NCI-H187 (cell line): Measurements from ENCODE around the gene FGD2.

Experiments
- DNase-seq, 2 experiments: peaks; one replicate each; lab custom pipeline; 2025; lab: John Stamatoyannopoulos, UW

Gene FGD2

GRCh38 chr6:37005061-37005810 lies at the start of gene FGD2:
Gene FGD2, plus strand, starts transcription at chr6:37005655. Its CDS starts 163 bp downstream, at chr6:37005818.
- no peak for DNase-seq

GRCh38 chr6:36955671-36956445 lies 49.6 kb upstream of the FGD2 start:
- no peak for DNase-seq

- no peak for DNase-seq
These were observed 49.0 kb upstream of the FGD2 start for GRCh38 chr6:36956446-36956820.

- DNase-seq, result no peak
These were observed 47.6 kb upstream of the FGD2 start for GRCh38 chr6:36957773-36958271.

GRCh38 chr6:36958775-36959554 lies 46.5 kb upstream of the FGD2 start:
- no peak for DNase-seq

GRCh38 chr6:36959555-36960250 lies 45.8 kb upstream of the FGD2 start:
- DNase-seq, result no peak

GRCh38 chr6:36961441-36962435 lies 43.7 kb upstream of the FGD2 start:
- no peak for DNase-seq

GRCh38 chr6:36962874-36963273 lies 42.6 kb upstream of the FGD2 start:
- no peak for DNase-seq

- DNase-seq, result no peak
These were observed 41.8 kb upstream of the FGD2 start for GRCh38 chr6:36963451-36964290.

- no peak for DNase-seq
These were observed 41.1 kb upstream of the FGD2 start for GRCh38 chr6:36964349-36964748.

GRCh38 chr6:36964908-36965307 lies 40.5 kb upstream of the FGD2 start:
- no peak for DNase-seq

GRCh38 chr6:36967301-36967700 lies 38.2 kb upstream of the FGD2 start:
- no peak for DNase-seq

- DNase-seq, result no peak
These were observed 37.7 kb upstream of the FGD2 start for GRCh38 chr6:36967757-36968156.

GRCh38 chr6:36968266-36968977 lies 37.0 kb upstream of the FGD2 start:
- DNase-seq, result no peak

- DNase-seq, result no peak
These were observed 36.2 kb upstream of the FGD2 start for GRCh38 chr6:36969240-36969691.

GRCh38 chr6:36969988-36970891 lies 35.2 kb upstream of the FGD2 start:
- no peak for DNase-seq

GRCh38 chr6:36970892-36971842 lies 34.3 kb upstream of the FGD2 start:
- DNase-seq, result no peak
